LNCAP (cell line): Measurements from ENCODE around the gene MAST4.

ENCODE experiments used
- TF ChIP-seq, protein P1 (sequence below): fragments of 450-650 bp; IDR thresholded peaks from 2 replicates; pipeline ENCODE4 v1.5.1; 2017; ENCODE audit warnings: mild to moderate bottlenecking

The MAST4 gene

DNA sequence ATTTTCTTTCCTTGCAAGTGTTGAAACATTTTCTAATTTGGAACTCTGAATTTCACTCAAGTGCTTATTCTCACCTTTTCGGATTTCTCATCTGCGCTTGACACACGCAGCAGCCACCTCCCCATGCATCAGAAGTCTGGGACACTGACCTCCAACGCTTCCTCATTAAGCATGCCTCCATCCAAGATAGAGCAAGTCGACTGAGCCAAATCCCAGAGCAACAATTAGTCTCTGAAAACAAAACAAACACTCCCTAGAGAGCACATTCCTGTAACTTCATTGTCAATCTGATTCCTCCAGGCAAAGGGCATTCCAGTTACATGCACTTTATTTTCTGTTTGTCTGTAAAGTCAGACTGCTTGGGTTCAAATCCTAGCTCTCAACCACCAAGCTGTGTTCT lies 594.7 kb downstream of the MAST4 start:
- TF ChIP-seq, protein P1, sequence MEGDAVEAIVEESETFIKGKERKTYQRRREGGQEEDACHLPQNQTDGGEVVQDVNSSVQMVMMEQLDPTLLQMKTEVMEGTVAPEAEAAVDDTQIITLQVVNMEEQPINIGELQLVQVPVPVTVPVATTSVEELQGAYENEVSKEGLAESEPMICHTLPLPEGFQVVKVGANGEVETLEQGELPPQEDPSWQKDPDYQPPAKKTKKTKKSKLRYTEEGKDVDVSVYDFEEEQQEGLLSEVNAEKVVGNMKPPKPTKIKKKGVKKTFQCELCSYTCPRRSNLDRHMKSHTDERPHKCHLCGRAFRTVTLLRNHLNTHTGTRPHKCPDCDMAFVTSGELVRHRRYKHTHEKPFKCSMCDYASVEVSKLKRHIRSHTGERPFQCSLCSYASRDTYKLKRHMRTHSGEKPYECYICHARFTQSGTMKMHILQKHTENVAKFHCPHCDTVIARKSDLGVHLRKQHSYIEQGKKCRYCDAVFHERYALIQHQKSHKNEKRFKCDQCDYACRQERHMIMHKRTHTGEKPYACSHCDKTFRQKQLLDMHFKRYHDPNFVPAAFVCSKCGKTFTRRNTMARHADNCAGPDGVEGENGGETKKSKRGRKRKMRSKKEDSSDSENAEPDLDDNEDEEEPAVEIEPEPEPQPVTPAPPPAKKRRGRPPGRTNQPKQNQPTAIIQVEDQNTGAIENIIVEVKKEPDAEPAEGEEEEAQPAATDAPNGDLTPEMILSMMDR: no peak

DNA sequence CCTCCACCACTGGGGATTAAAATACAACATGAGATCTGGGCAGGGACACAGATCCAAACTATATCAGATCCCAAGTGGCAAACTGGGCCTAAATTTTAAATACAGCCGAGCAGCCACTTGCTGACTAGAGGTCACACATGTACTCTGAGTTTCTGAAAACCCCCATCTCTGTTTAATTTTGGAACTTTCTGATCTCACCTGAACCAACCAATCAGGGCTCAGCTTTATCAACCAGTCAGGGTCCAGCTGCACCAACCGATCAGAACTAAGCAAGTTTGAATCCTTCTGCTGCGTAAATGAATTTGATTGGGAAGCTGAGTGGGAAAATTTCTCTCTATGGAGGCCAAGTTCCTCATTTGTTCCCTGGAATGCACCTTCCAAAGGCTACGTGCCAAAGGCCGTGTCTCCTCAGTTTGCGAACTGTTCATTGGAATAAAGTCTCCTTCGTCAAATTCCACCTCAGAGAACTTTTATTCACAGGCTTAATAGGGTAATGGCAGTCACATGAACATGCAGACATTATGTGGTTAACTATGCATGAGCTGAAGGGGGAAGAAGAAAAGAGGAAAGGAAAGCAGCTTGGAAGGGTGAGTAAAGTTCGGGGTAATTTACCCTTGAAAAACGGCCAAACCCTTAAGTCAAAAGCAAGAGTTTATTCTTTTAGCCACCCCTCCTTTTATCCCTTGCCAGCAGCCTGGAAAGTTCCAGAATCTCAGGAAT lies 596.7 kb downstream of the MAST4 start:
- TF ChIP-seq, protein P1: no peak

DNA sequence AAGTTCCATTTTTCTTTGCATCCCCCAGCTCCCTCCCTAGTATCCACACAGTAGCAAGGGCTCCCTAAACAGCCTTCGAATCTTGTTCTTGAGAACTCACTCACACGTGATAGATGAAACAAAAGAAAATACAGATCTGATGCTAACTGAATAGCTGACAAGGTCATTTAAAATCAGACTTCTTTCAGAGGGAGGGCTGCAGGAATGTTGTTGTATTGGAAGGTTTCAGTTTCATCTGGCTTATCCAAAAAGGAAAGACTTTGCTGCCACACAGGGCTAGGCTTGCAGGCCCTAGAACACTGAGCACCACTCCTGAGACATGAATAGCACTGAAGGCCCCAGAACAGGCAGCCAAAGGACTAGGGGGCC lies 597.2 kb downstream of the MAST4 start:
- TF ChIP-seq, protein P1: no peak

DNA sequence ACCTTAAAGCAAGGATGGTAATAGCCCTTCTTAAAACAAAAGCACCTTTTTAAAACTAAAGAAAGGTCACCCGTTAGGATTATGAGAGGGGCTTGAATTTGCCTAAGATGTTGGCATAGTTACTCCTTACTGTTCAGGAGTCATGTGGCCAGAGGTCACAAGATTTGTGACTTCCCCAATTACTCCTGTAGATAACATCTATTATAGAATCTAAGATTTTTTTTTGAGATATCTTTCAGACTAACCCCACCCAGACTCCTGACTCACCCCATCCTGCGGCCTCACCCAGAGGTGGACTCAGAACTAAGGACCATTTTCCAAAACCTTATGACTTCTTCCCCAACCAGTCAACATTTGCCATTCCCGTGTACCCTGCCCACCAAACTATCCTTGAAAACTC lies 598.0 kb downstream of the MAST4 start:
- TF ChIP-seq, protein P1: no peak

DNA sequence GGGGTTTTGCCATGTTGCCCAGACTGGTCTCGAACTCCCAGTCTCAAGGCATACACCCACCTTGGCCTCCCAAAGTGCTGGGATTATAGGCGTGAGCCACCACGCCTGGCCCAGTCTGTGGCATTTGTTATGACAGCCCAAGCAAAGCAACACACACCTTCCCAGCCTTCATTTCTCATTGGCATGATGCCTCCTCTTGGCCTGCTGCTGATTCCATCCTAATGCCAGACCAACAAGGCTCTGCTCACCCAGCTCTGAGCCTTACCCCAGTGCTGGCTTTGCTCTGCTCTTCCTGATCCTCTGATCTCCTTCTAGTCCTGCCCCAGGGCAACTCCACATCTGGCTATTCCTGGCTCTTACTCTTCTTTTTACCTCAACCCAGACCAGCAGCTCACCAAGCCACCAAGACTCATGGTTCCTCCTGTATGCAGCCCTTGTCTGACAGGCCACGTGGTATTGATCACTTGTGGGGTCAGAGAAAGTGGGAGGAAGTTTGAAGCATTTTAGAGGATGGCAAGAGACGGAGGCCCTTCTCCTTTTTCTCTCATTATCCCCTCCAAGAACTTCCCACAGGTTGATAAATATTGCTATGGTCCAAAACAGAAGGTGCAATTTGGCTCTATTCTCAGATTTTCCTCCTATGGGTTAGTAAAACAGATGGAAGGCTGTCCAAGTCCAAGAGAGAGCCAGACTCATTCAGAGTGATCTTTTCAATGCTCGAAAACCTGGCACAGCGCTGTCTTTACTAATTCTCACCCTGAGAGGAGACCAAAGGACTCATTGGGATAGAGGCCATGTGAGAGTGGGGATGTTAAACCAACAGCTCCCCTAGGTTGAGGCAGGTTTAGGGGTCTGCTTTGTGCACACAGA lies 599.4 kb downstream of the MAST4 start:
- TF ChIP-seq, protein P1: no peak

DNA sequence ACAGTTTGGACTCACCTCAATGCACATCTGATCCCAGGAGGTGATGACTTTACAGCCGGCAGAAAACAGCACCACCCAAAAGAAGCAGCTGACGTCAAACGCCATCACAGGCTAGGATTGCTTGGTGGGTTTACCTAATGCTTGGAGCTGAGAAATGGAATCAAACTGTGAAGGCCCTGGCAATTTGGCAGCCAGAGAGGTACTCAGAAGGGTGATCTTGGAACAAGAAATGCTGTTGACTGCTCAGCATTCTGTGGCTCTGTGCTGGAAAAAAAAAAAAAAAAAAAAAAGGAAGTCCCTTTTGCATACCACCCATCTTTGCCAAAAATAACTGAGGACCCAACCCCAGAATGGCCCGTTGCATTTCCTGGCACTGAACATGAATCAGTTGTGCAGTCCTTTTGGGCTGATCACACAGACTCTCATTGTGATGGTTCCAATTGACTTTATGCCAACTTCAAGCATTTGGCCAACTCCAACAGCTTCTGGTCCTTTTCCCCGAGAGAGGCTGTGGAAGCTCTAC lies 600.4 kb downstream of the MAST4 start, which contains the start of gene CD180:
CD180 (minus strand) TSS at position 263 of the 523 bp plus-strand sequence; CDS start at position 105, 158 bp downstream.
- TF ChIP-seq, protein P1: no peak

DNA sequence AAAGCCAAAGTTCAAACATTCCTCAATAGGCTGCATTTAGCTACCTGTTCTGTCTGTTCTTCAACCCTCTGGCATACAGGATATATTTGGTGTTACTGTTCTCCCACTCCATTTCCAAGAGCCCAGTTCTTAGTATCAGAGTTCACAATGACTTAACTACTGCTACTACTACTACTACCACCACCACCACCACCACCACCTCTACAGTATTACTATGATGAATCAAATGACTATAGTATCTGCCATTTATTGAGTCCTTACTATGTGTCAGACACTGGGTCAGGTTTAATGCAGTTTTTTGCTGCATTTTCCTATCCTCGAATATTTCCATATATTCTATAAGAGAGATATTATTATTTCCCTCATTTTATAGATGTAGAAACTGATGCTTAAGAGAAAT lies 601.3 kb downstream of the MAST4 start:
- TF ChIP-seq, protein P1: no peak
